Measurements from ENCODE around the gene MEX3D.

- TF ChIP-seq CTCF (IDR thresholded peaks at IDR 0.05) (no peak), ZFX (IDR thresholded peaks at IDR 0.05; ENCODE audit: borderline replicate concordance) (no peak)
Measured at GRCh38 chr19:1558552-1558951, 9.6 kb downstream of the MEX3D start.
